HG02588 (cell line): ENCODE measurements around the gene PATJ.
"Not testable (repeated sequence)": the region's sequence is repeated elsewhere in the genome, so short reads cannot be mapped to it uniquely, and the experiment has no call there.

Source experiments
- ATAC-seq: cut with Tn5 transposase; IDR thresholded peaks from one replicate; pipeline ENCODE4 v1.9.1; 2021; ENCODE audit warnings: mild to moderate bottlenecking, moderate library complexity; ENCODE audit not compliant: unreplicated experiment

The PATJ gene

GRCh38 chr1:61743716-61744580 lies 1.7 kb downstream of the PATJ start:
- ATAC-seq = no peak

- no peak for ATAC-seq
Measured at GRCh38 chr1:61746813-61747212, 4.5 kb downstream of the PATJ start.

GRCh38 chr1:61748566-61748965 lies 6.3 kb downstream of the PATJ start:
- ATAC-seq = no peak

DNA sequence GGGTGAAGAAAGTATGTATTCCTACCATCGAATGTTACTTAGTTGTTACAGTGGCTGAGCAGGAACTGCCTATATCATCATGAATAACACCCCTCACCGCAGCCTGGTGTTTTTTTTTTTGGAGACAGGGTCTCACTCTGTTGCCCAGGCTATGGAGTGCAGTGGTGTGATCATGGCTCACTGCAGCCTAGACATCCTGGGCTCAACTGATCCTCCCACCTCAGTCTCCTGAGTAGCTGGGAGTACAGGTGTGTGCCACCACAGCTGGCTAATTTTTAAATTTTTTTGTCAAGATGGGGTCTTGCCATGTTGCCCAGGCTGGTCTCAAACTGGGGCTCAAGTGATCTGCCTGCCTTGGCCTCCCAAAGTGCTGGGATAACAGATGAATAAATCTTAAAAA lies 7.3 kb downstream of the PATJ start:
- ATAC-seq = no peak

DNA sequence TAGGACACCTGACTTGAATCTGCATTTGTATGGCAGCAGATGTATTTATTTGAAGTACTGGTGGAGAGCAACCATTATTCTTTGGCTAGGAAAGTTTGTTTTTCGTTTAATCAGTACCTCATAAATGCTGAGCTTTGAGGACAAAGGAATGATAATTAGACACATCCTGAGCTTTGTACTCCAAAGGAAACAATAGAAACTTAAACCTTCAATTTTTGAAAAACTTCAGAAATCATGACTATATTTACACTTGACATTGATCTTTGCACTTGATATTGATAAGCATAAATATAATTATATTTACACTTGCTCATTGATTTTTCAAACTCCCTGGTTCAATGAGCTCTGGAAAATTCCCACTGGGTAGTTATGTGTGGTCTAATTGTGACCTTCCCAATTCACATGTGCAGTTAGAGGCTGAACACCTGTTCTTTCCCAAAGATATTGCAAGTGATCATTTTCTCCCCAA lies 10.7 kb downstream of the PATJ start:
- no peak for ATAC-seq

GRCh38 chr1:61753998-61754508 lies 11.8 kb downstream of the PATJ start:
- no peak for ATAC-seq

GRCh38 chr1:61754545-61754944 lies 12.3 kb downstream of the PATJ start:
- ATAC-seq = no peak

- no peak for ATAC-seq
Measured at GRCh38 chr1:61756773-61757172, 14.5 kb downstream of the PATJ start.

DNA sequence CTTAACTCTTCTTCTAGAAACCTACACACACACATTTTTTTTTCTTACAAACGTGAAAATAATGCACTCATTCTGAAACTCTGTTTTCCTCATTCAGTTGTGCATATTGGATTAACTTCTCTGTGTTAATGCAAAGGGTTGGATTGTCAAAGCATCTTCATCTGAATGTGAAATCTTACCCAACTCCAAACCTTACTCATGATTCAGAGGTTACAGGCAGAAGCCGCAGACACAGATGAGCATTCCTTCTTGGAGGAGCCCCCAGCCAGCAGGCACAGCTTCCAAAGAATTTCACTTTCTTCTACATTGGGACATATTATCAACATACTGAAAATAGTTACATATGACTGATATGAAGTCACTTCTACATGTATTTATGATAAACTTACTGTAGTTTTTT lies 15.7 kb downstream of the PATJ start:
- ATAC-seq = no peak

DNA sequence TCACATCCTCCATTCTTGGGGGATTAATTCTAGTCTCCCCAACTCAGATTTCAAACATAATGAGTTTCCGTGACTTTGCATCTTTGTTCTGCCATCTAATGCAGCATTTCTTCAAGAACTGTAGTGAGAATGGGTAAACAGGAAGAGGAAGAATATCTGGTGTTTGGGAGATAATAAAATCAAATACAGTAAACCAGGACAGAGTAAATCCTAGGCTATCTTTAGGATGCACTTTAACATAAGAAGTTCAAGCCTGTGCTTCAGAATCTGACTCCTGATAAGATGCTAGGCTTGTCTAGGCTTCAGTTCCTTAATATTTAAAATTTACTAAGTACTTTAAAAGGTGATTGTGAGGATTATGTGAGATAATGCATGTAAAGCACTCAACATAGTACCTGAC lies 27.9 kb downstream of the PATJ start:
- ATAC-seq = no peak

DNA sequence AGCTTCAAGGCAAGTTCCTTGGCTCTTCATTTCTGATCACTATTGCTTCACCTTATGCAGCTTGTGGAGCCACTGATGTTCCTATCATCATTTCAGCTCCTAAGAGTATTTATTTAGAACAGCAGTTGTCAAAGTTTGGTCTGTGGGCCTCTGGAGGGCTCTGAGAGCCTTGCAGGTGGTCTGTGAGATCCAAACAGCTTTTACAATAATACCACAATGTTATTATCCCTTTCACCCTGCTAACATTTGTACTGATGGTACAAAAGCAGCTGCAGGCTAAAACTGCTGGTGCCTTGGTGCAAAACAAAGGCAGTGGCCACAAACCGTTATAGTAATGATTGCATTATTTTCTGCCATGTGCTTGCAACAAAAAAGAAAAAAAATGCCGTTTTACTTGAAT lies 33.8 kb downstream of the PATJ start:
- ATAC-seq = no peak

DNA sequence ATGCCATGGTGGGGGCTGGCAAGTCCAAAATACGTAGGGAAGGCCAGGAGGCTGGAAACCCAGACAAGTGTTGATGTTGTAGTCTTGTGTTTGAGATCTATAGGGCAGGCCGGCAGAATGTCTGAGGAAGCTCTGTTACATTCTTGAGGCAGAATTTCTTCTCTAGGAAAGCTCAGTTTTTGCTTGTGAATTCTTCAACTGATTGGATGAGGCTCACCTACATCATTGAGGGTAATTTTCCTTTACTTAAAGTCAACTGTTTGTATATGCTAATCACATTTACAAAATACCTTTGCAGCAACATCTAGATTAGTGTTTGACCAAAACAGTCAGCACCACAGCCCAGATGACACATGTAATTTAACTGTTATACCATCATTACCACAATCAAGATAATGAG lies 37.0 kb downstream of the PATJ start:
- ATAC-seq = no peak

- no peak for ATAC-seq
Measured at GRCh38 chr1:61781151-61781550, 38.9 kb downstream of the PATJ start.

DNA sequence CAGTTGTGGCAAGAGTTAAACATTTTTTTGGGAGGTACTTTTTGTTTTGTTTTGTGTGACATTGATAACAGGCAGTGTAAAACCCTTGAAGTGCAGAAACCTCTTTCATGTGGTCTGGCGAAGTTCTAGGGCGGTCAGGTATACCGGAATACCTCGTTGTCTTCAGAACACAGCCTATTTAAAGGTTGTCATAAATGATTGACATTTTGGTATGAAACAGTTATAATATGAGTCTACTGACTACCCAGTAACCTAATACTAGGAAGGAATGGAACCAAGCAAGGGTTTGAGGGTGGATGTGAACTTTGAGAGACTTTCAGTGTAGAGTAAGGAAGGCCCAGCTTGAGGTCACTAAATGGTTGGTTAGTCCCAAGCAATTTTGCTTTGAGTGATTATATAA lies 40.5 kb downstream of the PATJ start:
- ATAC-seq = no peak

DNA sequence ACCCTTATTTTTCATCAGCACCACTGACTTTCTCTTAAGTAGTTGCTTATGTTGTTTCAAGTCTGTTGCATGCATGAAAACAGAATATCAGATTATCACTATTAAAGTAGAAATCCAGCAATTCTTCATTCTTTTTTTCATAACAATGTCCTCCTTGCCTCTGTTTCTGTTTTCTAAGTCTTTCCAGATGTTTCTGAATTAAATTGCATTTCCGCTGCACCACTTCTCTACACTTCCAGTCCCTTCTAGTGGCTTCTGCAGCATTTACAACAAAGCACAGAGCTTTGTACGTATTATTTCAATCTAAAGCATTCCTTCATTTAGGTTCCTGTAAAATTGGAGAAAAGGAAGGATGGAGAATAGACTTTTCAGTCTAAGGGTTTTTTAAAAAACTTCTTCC lies 42.4 kb downstream of the PATJ start:
- no peak for ATAC-seq

DNA sequence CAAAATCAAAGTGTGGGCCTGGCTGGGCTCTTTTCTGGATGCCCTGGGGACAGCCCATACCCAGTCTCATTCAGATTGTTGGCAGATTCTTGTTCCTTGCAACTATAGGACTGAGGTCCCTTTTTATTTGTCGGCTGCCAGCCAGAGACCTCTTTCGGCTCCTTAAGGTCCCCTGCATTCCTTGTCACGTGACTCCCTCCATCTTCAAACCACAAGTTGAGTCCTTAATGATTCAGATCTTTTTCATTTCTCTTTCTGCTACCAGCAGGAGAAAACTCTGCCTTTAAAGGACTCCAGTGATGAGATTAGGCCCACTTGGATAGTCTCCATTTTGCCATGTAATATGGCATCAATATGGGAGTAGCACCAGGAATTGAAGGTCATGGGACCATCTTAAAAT lies 48.6 kb downstream of the PATJ start:
- ATAC-seq = no peak

DNA sequence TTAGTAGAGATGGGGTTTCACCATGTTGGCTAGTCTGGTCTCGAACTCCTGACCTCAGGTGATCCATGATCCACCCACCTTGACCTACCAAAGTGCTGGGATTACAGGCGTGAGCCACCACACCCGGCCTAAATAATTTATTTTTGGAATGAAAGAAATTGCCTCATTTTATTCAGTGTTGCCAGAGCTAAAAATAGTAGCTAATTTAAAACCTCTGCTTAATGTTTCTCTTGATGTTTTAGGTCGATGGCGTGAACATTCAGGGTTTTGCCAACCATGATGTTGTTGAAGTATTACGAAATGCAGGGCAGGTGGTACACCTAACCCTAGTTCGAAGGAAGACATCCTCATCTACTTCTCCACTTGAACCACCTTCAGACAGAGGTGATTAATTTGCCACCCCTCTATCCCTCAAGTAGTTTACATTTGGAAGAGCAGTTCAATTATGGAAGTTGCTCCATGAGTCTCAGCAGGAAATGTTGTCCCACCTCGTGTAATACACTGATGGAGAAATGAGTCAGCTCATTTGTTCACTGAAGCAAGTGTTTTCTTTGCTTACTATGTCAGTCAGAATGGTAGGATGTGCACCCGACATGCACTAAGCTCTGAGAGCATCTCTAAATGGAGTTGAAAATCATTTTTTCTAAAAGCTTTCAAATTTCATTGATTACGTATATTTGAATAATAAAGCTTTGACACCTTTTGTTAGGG lies 54.9 kb downstream of the PATJ start:
- no peak for ATAC-seq

- ATAC-seq = not testable (repeated sequence)
Measured at GRCh38 chr1:61801047-61801446, 58.8 kb downstream of the PATJ start.

GRCh38 chr1:61807606-61808140 lies 65.4 kb downstream of the PATJ start:
- ATAC-seq = no peak

DNA sequence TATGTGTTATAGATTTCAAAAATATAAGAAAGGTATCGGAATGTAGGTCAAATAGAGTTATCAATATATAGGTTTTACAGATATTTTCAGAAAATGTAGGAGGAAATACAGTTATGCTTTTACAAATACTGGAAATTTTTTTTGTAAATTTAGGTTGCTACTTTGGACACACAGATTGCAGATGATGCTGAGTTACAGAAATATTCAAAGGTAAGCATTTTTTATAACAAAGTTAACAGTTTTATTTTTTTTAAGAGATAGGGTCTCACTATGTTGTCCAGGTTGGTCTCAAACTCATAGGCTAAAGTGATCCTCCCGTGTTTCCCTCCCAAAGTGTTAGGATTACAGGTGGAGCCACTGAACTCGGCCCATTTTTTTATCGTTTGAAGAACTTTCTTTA lies 66.0 kb downstream of the PATJ start:
- ATAC-seq = no peak

DNA sequence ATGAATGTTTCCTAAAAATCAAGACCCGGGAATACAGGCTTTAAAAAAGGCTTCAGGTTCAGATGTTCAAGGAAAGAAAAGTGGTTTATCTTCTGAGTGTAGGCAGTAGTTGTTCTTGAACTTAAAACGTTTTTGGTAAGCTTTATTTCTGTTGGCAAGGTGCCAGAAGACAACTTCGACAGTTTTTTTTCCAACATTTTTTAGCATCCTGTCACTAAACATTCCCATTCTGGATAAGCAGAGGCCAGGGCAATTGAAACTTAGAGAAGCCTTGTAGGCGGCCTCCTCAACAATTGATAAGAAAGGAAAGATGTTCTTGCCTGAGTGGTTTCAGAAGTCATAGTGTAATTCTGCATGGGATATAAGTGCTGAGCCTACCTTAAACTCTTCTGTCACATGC lies 66.7 kb downstream of the PATJ start:
- no peak for ATAC-seq

GRCh38 chr1:61812916-61813315 lies 70.6 kb downstream of the PATJ start:
- no peak for ATAC-seq
